ENCODE measurements around the gene CCNQ.

CCNQ gene

DNA sequence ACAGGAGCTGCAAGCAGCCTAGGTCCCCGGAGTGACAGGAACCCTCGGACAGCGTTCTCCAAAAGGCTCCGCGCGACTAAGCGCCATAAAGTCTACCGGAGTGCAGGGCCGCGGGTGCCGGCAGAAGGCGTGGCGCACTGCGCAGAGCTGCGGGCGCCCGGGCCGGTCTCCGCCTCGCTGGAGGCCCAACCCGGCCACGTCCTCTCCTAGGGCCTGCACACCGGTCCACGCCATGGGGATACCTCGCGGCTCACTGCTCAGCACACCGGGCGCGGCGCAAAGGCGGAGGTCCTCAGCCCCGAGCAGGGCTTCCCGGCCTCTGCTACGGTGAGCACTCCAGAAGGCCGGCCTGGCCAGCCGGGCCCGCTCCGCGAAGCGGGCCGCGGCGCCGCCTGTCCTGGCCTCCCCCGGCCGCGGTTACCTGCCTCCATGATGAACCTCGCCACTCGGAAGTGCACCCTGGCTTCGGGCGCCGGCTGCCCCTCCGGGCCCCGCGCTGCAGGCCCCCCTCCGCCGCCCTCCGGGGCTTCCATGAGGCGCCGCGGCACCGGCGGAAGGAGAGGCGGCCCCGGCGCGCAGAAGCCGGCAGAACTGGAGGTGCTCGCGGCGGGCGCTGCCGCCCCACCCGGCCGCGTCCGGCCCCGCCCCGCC, at the start of gene CCNQ:
CCNQ (minus strand) TSS at position 599 of the 651 bp plus-strand sequence; CDS start at position 533, 66 bp downstream.
- peak in 1 of 2 donors; percentile 11 for DNase-seq (ENCODE audit: low read depth in 1 of 2, low spot score in 1 of 2)

DNA sequence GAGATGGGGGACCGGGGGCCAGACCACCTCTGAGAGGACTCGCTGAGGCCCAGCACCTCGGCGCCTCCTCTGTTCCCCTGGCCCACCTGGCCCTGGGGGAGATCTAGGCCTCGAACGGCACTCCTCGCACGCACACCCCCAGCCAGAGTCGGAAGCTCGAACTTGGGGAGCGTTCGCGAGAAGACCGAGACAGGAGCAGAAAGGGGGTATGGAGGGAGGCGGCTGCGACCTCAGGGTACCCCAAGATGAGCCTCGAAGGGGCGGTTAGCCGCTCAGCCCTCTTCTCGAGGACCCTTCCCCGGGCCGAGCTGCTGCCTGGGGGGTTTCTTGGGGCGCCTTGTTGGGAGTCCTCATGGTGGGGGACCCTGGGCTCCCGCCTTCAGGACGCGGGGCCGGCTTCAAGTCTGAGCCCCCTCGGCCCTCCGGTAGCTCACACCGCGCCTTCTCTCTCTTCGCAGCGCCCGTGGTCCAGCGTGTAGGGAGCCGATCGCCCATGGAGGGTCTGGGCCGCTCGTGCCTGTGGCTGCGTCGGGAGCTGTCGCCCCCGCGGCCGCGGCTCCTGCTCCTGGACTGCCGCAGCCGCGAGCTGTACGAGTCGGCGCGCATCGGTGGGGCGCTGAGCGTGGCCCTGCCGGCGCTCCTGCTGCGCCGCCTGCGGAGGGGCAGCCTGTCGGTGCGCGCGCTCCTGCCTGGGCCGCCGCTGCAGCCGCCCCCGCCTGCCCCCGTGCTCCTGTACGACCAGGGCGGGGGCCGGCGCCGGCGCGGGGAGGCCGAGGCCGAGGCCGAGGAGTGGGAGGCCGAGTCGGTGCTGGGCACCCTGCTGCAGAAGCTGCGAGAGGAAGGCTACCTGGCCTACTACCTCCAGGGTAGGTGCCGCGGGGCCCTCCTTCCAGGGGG, 48.8 kb upstream of the CCNQ start:
- no peak for DNase-seq (ENCODE audit: low read depth in 1 of 2, low spot score in 1 of 2)

DNA sequence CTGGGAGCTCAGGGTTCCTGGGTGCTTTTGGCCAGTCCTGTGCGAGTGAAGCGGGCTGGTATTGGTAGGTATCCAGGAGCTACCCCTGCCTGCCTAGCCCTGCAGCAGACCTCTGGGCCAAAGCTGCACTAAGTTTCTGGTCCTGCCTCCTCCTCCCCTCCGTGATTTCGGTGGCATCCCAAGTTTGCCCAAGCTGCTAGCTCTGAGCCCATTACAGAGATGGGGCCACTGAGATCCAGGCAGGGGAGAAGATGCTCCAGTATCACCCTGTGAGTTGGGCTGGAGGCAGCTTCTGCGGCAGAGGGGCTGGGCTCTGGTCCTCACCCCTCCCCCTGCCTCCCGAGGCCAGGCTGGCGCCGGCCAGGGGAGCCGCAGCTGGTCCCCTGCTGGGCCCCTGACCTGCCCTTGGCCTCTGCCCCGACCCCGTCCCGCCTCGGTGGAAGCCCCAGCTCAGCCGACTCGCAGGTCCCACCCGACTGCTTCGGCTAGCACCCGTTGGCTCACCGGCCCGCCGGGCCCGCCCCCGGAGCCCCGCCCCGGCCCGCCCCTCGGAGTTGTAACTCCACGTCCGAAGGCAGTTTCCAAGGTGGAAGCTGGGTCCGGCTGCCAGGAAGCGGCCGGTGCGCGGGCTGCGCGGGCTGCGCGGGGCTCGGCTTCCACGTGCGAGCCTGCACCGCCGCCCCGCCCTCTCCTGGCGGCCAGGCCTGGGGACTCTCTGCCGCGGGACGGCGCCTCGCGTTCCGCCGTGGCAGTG, 47.9 kb upstream of the CCNQ start, which contains the start of gene DUSP9:
DUSP9 (plus strand) TSS at position 584 of the 754 bp plus-strand sequence. CDS start 751 bp downstream, outside the sequence.
- DNase-seq (ENCODE audit: low read depth in 1 of 2, low spot score in 1 of 2), result no peak

DNA sequence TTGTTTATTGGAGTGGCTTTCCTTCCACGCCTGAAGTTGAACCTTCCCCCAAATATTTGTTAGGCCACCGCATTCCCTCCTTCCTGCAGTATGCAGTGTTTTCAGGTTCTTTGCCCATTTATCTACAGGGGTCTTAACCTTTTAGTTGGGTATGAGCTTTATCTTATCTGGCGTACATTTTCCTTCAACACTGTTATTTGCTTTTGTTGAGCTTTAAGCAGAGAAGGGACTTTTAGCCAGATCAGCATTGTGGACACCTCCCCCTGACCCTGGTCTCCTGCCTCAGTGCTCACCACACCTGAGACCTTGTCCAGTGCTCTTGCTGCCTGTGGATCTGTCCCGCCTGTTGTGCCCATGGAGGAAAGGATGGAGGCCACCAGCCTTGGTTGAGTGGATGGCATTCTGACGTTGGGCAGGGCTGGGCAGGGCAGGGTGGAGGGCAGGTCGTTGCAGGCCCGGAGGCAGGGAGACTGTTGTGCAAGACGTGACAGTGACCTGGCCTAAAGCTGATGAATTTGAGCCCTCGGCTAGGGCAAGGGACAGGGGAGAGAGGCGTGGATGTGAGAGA, 47.1 kb upstream of the CCNQ start:
- DNase-seq (ENCODE audit: low read depth in 1 of 2, low spot score in 1 of 2), result no peak

DNA sequence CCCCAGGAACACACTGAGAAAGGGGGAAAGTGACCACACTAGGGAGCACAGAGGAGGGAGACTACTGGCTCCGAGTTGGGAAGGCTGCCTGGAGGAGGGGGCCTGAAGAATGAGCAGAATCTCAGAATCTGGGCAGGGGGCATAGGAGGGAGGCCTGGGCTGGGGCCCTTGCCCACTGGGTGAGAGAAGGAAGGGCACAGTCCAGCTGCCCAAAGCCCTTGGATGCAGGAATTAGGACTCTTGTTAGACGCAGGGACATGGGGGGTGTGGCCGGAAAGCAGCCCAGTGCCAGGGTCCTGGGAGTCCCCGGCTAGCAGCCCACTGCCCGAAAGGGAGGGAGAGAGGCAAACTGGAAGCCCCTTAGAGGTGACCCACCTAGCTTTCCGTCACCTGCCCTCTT, 46.2 kb upstream of the CCNQ start:
- no peak for DNase-seq (ENCODE audit: low read depth in 1 of 2, low spot score in 1 of 2)

DNA sequence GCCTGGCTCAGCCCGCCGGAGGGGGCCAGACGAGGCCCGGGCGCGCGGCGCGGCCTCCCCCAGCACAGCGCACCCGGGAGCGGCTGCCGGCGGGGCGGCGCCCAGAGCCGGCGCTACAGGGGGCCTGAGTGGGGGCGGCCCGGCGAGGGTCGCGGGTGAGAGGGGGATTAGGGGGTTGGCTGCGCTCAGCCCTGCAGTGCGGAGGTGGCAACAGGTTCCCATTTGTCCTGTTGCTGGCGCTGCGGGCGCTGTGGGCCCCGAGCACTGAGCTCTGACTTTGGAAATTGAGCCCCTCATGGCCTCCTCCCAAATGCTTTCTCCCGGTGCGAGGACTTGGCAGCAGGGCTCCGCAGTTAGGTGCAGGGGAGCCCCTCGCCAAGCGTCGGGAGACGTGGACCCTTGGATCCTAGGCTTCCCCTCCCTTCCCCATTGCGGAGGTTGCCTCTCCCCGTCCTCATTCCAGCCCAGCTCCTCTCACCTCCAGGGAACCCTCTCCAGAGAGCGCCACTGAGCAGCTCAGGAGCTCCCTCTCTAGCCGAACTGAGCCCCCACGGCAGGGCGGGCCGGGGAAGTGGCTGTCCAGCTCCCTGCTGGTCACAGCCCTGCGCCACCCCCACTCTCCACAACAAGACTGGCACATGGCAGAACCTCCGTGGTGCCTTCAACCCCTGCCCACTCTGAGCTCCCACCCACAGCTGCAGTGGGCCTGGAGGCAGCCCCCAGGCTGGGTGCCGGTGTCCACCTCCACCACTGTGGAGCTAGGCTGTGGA, 45.6 kb upstream of the CCNQ start:
- DNase-seq (ENCODE audit: low read depth in 1 of 2, low spot score in 1 of 2), result no peak

DNA sequence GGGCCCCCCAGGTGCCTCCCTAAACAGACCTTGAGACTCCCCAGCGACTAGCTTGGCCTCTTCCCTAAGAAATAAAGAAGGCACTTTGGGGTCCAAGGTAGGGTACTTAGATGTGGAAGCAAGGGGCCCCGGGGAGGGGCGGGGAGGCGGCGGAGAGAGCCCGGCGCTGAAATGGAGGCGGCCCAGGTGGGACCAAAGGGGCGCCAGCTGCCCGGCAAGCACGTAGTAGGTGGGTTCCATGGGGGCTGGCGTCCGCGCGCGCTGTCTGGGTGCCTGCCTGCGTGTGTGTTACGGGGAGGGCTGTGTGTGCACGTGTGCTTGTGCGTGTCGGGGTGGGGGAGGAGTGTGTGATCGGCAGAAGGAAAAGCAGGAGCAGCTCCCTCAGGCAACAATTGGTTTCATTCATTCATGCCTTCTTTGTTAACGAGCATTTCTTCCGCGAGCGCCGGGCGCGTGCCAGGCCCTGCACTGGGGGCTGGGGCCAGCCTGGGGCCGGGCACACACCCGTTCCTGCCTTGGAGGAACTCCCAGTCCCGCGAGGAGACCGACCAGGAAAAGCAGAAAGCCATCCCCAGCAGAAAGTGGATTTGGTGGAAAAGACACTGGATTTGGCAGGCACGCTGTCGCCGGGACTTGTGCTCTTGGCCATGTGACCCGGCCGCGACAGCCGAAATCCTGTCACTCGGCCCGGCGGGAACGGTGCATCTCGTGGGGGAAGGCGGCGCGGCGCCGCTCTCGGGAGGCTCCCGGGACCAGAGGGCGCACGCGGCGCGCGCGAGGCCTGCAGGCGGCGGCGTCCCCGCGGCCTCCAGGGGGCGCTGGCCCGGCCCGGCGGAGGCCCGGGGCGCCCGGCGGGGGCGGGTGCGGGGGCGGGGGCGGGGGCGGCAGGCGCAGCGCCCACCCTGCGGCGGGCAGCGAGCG, 44.8 kb upstream of the CCNQ start:
- no peak for DNase-seq (ENCODE audit: low read depth in 1 of 2, low spot score in 1 of 2)

DNA sequence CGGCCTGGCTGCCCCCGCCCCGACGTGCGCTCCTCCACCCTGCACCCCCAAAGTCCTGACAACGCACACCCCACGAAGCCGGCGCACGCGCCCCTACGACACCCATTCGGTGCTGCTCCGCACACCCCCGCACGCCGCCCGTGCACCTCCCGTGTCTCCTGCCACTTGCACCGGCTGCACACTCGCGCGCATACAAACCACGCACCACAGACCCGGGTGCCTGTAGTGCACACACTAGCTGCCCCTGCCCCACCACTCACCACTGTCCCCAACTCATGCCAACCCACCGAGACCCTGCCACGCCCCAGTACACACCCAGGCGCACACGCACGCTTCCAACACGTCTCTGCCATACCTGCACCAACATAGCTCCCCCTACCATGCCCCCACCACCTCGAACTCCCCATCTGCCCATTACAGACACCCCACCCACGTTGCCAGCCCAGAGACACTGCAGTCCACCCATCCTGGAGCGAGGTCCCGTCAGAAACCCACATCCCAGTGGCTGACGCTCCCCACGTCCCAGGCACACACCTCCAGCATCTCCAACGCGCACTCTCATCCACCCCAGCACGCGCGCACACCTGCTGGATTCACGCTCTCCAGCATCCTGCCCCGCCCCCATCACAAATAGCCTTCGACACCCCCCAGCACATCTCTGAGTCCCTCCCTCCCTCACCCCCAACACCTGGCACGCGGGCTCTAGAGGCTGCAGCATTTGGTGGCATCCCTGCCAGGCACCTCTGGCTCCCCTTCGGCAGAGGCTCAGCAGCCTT, 43.9 kb upstream of the CCNQ start:
- DNase-seq (ENCODE audit: low read depth in 1 of 2, low spot score in 1 of 2), result no peak

DNA sequence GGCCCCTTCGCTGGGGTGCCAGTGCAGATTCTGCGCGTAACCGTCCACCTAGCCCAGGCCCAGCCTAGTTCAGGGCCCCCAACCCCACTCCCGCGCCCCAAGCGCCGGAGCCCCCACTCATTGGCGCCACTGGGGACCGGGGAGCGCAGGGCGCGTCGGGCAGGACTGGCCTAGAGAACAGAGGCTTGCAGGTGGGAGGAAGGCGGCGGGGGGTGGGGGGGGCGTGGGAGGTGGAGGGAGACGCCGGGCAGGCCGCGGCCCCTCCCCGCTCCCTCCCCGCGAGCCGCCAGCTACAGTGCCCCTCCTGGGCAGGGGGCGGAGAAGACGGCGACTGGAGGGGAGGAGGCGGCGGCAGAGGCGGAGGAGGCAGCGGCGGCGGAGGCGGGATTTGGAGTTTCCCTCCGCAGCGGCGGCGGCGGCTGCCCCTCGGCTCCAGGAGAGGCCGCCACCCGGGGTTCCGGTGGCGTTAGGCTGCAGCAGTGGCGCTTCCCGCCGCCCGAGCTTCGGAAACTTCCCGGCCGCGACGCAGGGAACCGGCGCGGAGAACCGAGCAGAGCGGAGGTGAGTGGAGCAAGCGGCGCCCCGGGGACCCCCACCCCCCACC, 43.2 kb upstream of the CCNQ start:
- no peak for DNase-seq (ENCODE audit: low read depth in 1 of 2, low spot score in 1 of 2)

DNA sequence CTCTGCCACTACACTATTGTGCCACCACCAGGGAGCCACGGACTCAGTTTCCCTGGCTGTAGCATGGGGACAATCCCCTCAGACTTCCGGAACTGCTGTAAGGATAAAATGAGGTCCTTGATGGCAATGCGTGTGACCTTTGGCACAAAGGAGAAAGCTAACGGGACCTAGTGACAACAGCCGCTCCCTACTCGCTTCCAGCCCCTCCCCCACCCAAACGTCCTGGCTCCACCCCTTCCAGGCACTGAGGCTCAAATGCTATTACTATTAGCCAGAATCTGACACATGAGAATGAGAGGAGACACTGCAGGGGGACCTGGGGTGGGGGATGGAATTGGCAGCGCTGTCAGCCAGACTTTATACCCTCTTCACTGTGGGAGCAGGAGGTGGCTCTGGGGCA, 42.7 kb upstream of the CCNQ start:
- DNase-seq (ENCODE audit: low read depth in 1 of 2, low spot score in 1 of 2), result no peak

DNA sequence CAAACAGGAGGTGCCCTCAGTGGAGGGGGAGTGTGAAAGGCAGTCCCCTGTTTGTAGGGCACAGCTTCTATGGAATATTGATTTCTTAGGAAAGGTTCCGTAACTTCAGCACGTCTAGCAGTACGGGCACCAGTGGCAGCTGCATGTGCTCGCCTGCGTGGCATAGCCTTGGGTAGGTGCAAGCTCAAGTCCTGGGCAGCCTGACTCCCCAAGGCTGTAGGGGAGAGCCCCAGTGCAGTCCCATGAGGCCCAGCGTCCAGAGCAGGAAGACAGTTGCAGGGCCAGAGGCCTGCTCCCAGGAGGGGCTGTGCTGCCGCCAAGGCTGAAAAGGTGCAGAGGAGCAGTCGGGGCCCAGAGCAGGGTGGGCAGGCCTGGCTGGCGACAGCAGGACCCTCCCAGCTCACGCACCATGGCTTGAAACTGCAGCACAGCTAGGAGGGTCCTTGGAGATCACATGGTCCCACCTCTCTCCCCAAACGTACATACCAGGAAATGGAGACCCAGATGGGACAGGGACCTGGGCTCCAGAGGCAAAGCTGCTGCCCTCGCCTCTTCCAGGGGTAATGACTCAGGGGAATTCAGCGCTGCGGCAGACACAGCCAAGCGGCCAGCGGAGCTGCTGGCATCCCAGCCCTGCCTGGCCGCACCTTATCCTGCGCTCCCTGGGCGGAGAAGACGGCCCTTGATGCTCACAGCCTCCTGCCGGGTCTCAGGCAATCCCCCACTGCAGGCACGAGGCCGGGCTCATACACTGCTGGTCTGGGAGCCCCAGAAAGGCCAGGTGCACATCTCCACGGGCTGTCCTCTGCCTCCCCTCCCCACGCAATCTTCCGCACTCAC, 42.0 kb upstream of the CCNQ start:
- no peak for DNase-seq (ENCODE audit: low read depth in 1 of 2, low spot score in 1 of 2)

DNA sequence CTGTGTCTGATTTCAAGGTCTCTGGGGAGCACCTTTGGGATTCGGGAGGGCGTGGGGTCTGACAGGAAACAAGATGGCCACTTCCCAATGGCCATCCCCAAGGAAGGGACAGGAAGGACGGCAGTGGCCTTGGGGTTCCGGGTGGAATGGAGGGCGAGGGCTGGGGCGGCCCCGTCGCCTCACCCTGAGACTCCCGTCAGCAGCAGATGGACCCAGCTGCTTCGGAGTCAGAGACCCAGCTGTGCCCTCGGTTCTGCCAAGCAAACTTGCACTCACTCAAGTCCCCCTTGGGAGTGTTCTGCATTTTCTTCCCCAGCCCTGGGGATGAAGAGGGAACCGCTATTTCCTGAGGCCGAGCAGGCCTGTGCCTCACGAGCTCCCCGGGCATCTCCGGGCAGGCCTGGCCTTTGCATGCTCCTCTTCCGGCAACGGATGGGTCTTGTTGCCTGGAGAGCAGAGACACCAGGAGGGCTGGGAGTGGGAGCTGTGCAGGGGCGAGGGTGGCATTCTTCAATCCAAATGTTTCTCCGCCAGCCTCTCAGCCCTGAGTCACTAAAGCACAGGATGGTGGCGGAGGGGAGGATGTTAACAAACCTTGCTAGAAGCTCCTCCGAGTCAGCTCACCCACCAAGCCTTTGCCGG, 41.2 kb upstream of the CCNQ start:
- no peak for DNase-seq (ENCODE audit: low read depth in 1 of 2, low spot score in 1 of 2)

DNA sequence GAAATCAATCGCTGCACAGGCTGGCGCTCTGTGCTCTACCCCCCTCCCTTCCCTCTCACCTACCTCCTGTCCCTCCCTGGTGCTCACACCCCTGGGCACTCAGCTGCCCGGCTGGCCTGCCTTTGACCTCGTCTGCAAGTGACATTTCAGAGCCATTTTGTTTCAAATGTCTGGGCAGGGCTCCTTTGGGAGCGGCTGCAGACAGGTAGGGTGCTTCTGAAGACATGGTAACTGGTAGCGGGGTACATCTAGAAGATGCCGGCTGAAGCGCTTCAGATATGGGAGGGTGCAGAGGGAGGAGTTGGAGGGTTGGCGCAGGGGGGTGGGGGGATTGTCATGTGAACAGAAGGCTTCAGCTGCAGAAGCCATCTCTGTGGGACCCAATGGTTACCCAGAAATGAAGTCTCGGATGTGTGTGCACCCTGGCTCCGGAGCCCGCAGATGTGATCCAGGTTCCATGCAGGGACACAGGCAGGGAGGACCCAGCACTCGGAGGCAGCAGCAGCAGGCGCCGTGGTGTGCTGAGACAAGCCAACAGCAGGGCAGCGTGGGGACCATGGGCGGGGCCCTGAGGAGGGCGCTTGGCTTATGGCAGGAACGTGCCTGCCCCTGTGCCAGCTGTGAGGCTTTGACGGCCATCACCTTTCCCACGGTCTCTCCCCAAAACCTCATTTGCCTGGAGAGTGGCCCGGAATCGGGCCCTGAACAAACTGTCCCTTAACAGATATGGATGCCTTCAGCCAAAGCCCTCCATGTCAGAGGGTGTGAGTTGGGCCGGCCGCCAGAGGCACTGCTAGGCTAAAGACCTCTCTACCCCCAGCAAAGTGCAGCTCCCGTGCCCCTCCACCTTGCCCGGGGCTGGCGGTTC, 40.5 kb upstream of the CCNQ start:
- no peak for DNase-seq (ENCODE audit: low read depth in 1 of 2, low spot score in 1 of 2)

DNA sequence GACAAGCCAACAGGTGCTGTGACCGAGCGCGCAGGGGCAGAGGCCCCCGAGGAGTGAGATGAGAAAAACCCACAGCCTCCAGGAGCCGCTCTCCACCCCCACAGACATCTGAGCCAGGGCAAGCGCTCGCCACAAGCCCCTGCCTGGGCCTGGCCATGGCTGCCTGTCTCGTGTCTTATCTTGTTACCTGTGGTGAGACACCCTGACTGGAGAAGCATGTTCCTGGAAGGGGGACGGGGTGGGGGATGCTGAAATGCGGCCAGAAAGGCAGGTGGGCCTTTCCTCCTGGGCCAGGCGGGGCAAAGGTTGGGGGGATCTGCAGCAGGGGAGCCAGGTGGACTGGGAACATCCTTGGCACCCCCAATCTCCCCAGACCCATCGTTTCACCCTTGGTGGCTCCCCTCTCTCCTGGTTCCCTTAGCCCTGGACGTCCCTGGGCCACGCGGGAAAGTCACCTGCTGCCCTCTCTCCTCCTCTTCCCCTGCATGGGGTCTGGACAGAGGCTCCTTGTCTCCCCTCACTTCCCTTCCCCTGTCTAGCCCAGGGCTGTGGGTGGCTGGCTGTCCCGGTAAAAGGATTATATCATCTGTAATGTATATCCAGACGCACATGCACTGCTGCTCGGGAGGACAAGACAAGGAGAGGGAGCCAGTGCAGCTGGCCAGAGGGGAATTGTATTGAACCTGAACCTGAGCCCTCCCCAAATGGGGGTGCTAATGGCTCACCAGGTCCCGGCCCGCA, 39.7 kb upstream of the CCNQ start:
- no peak for DNase-seq (ENCODE audit: low read depth in 1 of 2, low spot score in 1 of 2)

DNA sequence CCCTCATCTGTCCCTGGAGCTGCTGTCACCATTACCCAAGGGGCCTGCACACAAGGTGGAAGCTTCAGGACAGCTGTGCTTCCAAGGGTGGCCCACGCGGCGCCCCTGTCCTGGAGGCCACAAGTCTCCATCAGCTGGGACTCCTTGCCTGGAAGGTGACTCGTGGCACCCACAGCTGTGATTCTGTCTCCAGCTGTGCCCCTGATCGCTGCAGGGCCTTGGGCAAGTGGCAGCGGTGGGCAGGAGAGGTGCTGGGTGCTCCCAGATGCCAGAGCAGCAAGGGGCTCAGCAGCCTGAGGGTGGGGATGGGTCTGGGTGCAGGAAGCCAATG, 39.1 kb upstream of the CCNQ start:
- no peak for DNase-seq (ENCODE audit: low read depth in 1 of 2, low spot score in 1 of 2)
